Keratinocyte (primary cell): ENCODE measurements around the gene ZNF33B. TPM values are rescaled to one million over a fixed set of nuclear protein-coding genes. Genes with fewer than 3 reads are reported as not detected.

Experiments used
- DNase-seq: peaks from one replicate; pipeline ENCODE4 v3.0.0-alpha.2; 2011; ENCODE audit warnings: low read depth, missing footprints, low spot score
- FAIRE-seq: peaks from 2 replicates; lab custom pipeline; 2011; peaks lifted over from hg19 to GRCh38; lab: Jason Lieb, UNC
- H2AFZ ChIP-seq: 2 replicates; pipeline ENCODE4 v1.6.0; 2012; ENCODE audit warnings: low read length, control low read depth, inconsistent platforms; ENCODE audit not compliant: control insufficient read depth
- H3K27ac ChIP-seq: 2 replicates; pipeline ENCODE4 v1.5.1; 2011; ENCODE audit warnings: low read length; ENCODE audit not compliant: control insufficient read depth, insufficient read depth
- H3K27me3 ChIP-seq: 3 replicates; pipeline ENCODE4 v1.6.0; 2011; ENCODE audit warnings: low read length; ENCODE audit not compliant: control insufficient read depth, insufficient read depth; ENCODE audit errors: extremely low read depth
- H3K36me3 ChIP-seq, 2 experiments: 2 replicates in 1 of 2; 3 replicates in 1 of 2; pipeline ENCODE4 v1.5.1; 2011; ENCODE audit warnings: low read length in 2 of 2, mild to moderate bottlenecking in 1 of 2; ENCODE audit not compliant: control insufficient read depth in 2 of 2, insufficient read depth in 2 of 2; ENCODE audit errors: extremely low read depth in 1 of 2
- H3K4me1 ChIP-seq: 3 replicates; pipeline ENCODE4 v1.5.1; 2011; ENCODE audit warnings: low read length; ENCODE audit not compliant: control insufficient read depth, insufficient read depth; ENCODE audit errors: extremely low read depth
- H3K4me2 ChIP-seq: 3 replicates; pipeline ENCODE4 v1.6.0; 2011; ENCODE audit warnings: low read depth, low read length; ENCODE audit not compliant: control insufficient read depth, insufficient read depth; ENCODE audit errors: extremely low read depth
- H3K4me3 ChIP-seq, 3 experiments: fragments of 200-600 bp in 1 of 3; sonication (generic) in 1 of 3; 2 replicates in 2 of 3; 3 replicates in 1 of 3; pipeline ENCODE4 v1.5.1; 2011 to 2016; ENCODE audit warnings: low read length in 3 of 3, mild to moderate bottlenecking in 3 of 3, control low read depth in 2 of 3, inconsistent platforms in 1 of 3, low read depth in 1 of 3, mixed read lengths in 1 of 3, mixed run types in 1 of 3, moderate library complexity in 1 of 3; ENCODE audit not compliant: control insufficient read depth in 2 of 3, insufficient read depth in 2 of 3; ENCODE audit errors: extremely low read depth in 1 of 3
- H3K79me2 ChIP-seq: 2 replicates; pipeline ENCODE4 v1.6.0; 2012; ENCODE audit warnings: low read length; ENCODE audit not compliant: control insufficient read depth, insufficient read depth
- H3K9ac ChIP-seq: 3 replicates; pipeline ENCODE4 v1.6.0; 2011; ENCODE audit warnings: low read length; ENCODE audit not compliant: control insufficient read depth, insufficient read depth; ENCODE audit errors: extremely low read depth
- H3K9me1 ChIP-seq: 3 replicates; pipeline ENCODE4 v1.6.0; 2011; ENCODE audit warnings: low read length; ENCODE audit not compliant: control insufficient read depth, insufficient read depth; ENCODE audit errors: extremely low read depth
- H3K9me3 ChIP-seq: 2 replicates; pipeline ENCODE4 v1.5.1; 2012; ENCODE audit warnings: low read depth, low read length; ENCODE audit not compliant: control insufficient read depth
- H4K20me1 ChIP-seq: 3 replicates; pipeline ENCODE4 v1.6.0; 2011; ENCODE audit warnings: low read length; ENCODE audit not compliant: control insufficient read depth, insufficient read depth; ENCODE audit errors: extremely low read depth
- EZH2 ChIP-seq: IDR thresholded peaks from one replicate; pipeline ENCODE4 v1.6.1; 2012; ENCODE audit warnings: inconsistent platforms, mild to moderate bottlenecking, low read length, moderate library complexity
- dilution Hi-C: fragments of 300-500 bp; cut with MboI; formaldehyde crosslinking; loops from one replicate; pipeline ENCODE4 v1.7.0; 2020; ENCODE audit warnings: low sequenced_read_pairs; ENCODE audit not compliant: extremely low pct_ligation_motif_present
- polyA plus RNA-seq, 5 experiments: library from polyadenylated mRNA; depleted of rRNA in 3 of 5; stranded (reverse) in 3 of 5; stranded (forward) in 1 of 5; unstranded in 1 of 5; fragments of >200 nt; gene quantifications; 1 replicate in 1 of 5; 2 replicates in 3 of 5; 3 replicates in 1 of 5; pipeline versions ENCODE4 v1.2.1 to v1.2.3, GENCODE V29; 2011 to 2012; ENCODE audit warnings: missing spikeins in 2 of 5, low read depth in 1 of 5, low replicate concordance in 1 of 5
- TF ChIP-seq, protein P1 (sequence below), 3 experiments: IDR thresholded peaks in 1 of 3; conservative IDR thresholded peaks in 1 of 3; optimal IDR thresholded peaks in 1 of 3; 2 replicates in 2 of 3; 3 replicates in 1 of 3; pipeline versions ENCODE3 to v1.5.1; 2011; ENCODE audit warnings: low read length in 3 of 3, mild to moderate bottlenecking in 3 of 3, moderate library complexity in 2 of 3, control low read depth in 1 of 3, inconsistent platforms in 1 of 3; ENCODE audit not compliant: insufficient read depth in 2 of 3; ENCODE audit errors: extremely low read depth in 1 of 3

Gene ZNF33B
- polyA plus RNA-seq, 1 donor (not counting 4 experiments of a cell fraction or from before 2014, with no cell fraction given), result 9.4 TPM

DNA sequence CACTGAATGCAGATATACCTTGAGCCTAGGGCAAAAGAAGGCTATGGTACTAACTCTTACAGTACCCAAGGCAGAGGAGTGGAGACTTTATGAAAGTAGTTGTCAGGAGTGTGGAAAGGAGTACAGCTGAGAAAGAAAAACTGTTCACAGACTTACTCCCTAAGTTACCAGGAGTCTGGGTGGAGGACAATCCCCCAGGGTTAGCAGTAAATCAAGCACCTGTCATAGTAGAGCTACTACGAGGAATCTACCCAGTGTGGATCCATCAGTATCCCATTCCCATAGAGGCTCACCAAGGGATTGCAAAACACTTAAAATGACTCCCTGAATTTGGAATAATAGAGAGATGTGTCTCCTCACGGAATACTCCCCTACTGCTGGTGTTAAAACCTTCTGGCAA, 10.1 kb upstream of the ZNF33B start:
- no peak overlapping the region for H3K27ac ChIP-seq
- DNase-seq (no peak), FAIRE-seq (no peak)
- TF ChIP-seq, protein P1, sequence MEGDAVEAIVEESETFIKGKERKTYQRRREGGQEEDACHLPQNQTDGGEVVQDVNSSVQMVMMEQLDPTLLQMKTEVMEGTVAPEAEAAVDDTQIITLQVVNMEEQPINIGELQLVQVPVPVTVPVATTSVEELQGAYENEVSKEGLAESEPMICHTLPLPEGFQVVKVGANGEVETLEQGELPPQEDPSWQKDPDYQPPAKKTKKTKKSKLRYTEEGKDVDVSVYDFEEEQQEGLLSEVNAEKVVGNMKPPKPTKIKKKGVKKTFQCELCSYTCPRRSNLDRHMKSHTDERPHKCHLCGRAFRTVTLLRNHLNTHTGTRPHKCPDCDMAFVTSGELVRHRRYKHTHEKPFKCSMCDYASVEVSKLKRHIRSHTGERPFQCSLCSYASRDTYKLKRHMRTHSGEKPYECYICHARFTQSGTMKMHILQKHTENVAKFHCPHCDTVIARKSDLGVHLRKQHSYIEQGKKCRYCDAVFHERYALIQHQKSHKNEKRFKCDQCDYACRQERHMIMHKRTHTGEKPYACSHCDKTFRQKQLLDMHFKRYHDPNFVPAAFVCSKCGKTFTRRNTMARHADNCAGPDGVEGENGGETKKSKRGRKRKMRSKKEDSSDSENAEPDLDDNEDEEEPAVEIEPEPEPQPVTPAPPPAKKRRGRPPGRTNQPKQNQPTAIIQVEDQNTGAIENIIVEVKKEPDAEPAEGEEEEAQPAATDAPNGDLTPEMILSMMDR (optimal IDR thresholded peaks at IDR 0.05 in 1 of 3, IDR thresholded peaks at IDR 0.05 in 1 of 3, conservative IDR thresholded peaks at IDR 0.05 in 1 of 3; ENCODE audit: extremely low read depth in 1 of 3, insufficient read depth in 2 of 3, low read length in 3 of 3), result no peak
- TF ChIP-seq EZH2, result no peak
- no peak overlapping the region for H3K4me2 ChIP-seq
- no peak overlapping the region for H2AFZ ChIP-seq
- no peaks in the 10 kb centered on the region for H3K79me2 ChIP-seq
- dilution Hi-C loops, result no loop called here
- no peaks in the 10 kb centered on the region for H3K36me3 ChIP-seq
- no peaks in the 10 kb centered on the region for H3K27me3 ChIP-seq
- H3K9me1 ChIP-seq, result no peaks in the 10 kb centered on the region
- no peak overlapping the region for H3K4me3 ChIP-seq
- no peaks in the 10 kb centered on the region for H4K20me1 ChIP-seq
- no peak overlapping the region for H3K9ac ChIP-seq
- no peaks in the 10 kb centered on the region for H3K9me3 ChIP-seq
- H3K4me1 ChIP-seq, result peaks cover 10% of the 10 kb centered on the region

DNA sequence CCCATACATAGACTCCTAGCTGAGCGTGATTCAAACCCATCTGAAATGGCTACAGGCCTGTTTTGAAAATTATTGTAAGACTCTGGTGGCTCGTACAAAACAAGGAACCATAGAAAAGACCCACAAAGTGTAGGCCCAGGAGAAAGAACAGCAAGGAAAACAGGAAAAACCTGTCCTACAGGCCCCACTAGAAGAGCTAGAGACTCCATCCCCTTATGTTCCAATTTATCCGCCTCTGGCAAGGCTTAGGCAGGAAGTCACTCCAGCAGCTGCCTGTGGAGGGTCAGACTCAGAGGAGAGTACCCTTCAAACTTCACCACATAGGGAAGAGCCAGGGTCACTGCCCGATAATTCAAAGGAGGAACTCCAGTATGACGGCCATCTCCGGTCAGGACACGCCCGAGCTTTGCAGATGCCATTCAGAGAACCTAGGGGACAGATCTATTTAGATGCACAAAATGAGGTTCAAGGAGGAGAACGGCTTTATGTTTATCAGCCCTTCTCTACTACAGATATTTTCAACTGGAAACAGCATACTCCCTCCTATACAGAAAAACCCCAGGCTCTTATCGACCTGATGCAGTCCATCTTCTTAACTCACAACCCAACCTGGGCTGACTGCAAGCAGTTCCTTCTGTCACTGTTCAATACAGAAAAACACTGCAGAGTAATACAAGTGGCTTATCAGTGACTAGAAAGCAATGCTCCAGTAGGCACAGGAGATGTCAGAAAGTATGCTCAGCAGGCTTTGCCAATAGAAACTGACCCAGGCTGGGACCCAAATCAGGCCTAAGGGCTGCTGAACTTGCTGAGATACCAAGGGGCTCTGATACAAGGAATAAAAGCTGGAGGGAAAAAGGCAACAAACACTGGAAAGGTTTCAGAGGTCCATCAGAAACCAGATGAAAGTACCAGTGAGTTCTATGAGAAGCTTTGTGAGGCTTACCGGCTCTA, 8.6 kb upstream of the ZNF33B start:
- Histone ChIP-seq H3K4me2 (no peak overlapping the region), H3K27me3 (no peaks in the 10 kb centered on the region), H2AFZ (no peak overlapping the region), H3K9ac (no peak overlapping the region), H3K9me3 (no peaks in the 10 kb centered on the region), H3K4me3 (no peak overlapping the region), H3K79me2 (no peaks in the 10 kb centered on the region), H4K20me1 (no peaks in the 10 kb centered on the region), H3K36me3 (no peaks in the 10 kb centered on the region), H3K9me1 (no peaks in the 10 kb centered on the region), H3K4me1 (peaks cover 10% of the 10 kb centered on the region), H3K27ac (no peak overlapping the region)
- FAIRE-seq, result no peak
- TF ChIP-seq EZH2, result no peak
- TF ChIP-seq, protein P1 (optimal IDR thresholded peaks at IDR 0.05 in 1 of 3, IDR thresholded peaks at IDR 0.05 in 1 of 3, conservative IDR thresholded peaks at IDR 0.05 in 1 of 3; ENCODE audit: extremely low read depth in 1 of 3, insufficient read depth in 2 of 3, low read length in 3 of 3), result no peak
- dilution Hi-C loops, result no loop called here
- DNase-seq, result no peak
